ENCODE results near the gene CACNA2D2.

CACNA2D2 gene

DNA sequence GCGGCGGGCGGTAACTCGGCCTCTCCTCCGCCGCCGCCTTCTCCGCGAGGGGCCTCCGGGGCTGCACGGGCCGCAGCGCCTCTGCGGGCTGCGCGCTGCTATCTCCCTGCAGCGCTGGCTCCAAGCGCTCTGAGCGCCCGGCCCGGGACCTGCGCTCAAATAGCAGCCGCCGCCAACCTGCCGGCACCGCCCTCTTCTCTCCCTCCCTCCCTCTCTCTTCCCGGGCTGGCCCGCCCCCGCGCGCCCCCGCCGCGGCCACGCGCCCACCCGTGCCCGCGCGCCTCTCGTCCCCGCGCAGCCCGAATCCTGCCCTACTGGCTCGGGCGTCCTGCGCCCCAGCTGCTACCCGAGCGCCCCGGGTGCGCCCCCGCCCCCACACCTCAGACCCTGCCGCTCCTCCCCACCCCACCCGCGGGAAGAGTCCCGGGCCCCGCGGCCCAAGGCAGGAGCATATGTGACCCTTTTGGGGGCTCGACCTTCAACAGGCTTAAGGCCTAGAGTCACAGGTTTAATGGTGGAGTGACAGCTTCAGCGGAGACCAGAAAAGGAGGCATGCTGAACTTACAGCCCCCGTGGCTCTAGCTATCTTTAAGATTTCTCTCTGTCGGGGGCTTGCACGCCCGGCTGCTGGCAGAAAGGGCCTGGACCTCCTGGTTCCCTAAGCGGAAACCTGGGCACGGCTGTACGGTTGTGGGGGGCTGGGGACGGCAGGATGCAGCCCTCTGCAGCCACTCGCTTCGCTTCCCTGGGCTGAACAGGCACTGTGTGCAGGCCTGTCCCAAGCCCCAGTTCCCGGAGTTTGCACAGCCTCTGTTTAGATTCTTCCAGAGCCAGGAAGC is at the start of gene CACNA2D2:
TSS of gene CACNA2D2 (minus strand) at position 131 of the 839 bp plus-strand sequence. CDS start 211 bp downstream, outside the sequence.
- peak within 1 kb of the TSS; percentile 68 for H3K4me3 ChIP-seq (ENCODE audit: low read length)
- no peaks in the 10 kb centered on the region for H3K36me3 ChIP-seq (ENCODE audit: control insufficient read depth, low read depth, low read length)
- H3K27me3 ChIP-seq (ENCODE audit: control insufficient read depth, insufficient read depth, low read length), result peaks cover 41% of the 10 kb centered on the region
- H3K27ac ChIP-seq (ENCODE audit: low read length), result no peak within 1 kb of the TSS
- no peaks in the 10 kb centered on the region for H3K9me3 ChIP-seq (ENCODE audit: control insufficient read depth, low read depth, low read length)
- H3K9ac ChIP-seq (ENCODE audit: low read length), result no peak within 1 kb of the TSS
- H3K4me1 ChIP-seq (ENCODE audit: control insufficient read depth, low read depth, low read length), result peaks cover 5% of the 10 kb centered on the region

DNA sequence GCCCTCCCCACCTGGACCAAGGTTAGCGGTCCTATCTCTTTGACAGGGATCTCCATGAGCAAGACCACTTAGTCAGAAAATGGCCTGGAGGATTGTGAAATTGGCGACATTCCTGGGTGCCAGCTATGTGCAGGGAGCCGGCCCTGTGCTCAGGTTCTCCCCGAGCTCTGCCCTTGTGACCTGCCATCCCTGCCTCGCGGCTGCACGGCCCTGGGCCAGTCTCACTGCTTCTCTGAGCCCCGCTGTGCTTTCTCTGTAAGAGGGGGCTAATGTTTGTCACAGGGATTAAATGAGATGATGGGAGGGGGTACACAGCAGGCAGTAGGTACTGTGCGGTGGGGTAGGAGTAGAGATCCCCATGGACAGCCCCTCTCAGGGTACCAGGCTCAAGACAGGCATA is 49.2 kb upstream of the CACNA2D2 start:
- no peaks in the 10 kb centered on the region for H3K4me1 ChIP-seq (ENCODE audit: control insufficient read depth, low read depth, low read length)
- no peaks in the 10 kb centered on the region for H3K36me3 ChIP-seq (ENCODE audit: control insufficient read depth, low read depth, low read length)
- no peak overlapping the region for H3K9ac ChIP-seq (ENCODE audit: low read length)
- no peak overlapping the region for H3K4me3 ChIP-seq (ENCODE audit: low read length)
- H3K27ac ChIP-seq (ENCODE audit: low read length), result no peak overlapping the region
- H3K27me3 ChIP-seq (ENCODE audit: control insufficient read depth, insufficient read depth, low read length), result no peaks in the 10 kb centered on the region
- H3K9me3 ChIP-seq (ENCODE audit: control insufficient read depth, low read depth, low read length), result no peaks in the 10 kb centered on the region

DNA sequence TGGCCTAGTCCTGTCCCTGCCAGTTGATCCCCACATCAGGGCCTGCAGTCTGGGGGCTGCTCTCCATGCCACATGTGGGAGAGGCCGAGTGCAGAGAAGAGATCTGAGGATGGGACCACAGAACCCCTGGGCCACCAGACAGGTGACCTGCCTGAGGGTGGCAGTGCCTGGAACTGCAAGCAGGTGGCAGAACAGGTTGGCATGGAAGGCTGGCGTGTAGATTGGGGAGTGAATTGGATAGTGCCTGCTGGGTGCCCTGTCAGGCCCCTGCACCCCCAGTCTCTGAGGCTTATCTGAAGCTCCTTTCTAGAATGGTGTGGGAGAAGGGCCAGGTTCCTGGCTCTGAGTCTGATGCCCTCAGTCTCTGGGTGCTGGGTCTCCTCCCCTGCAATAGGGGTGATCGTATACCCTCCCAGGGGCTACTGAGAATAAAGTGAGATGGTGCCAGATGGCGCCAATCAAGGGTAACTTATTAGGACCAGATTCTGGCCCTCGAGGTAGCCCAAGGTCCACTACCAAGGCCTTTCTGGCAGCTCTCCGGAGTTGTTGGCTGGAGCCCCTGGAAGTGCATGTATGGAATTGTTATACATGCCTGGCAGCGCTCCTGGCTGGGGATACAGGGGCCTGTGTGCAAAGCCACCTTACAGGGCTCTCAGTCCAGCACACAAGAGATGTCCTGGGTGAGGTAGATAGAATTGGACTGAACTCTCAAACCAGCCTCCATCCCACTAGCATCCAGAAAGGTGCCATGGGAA is 48.4 kb upstream of the CACNA2D2 start:
- Histone ChIP-seq H3K36me3 (ENCODE audit: control insufficient read depth, low read depth, low read length) (no peaks in the 10 kb centered on the region), H3K9ac (ENCODE audit: low read length) (no peak overlapping the region), H3K4me3 (ENCODE audit: low read length) (no peak overlapping the region), H3K9me3 (ENCODE audit: control insufficient read depth, low read depth, low read length) (no peaks in the 10 kb centered on the region), H3K27me3 (ENCODE audit: control insufficient read depth, insufficient read depth, low read length) (no peaks in the 10 kb centered on the region), H3K27ac (ENCODE audit: low read length) (no peak overlapping the region), H3K4me1 (ENCODE audit: control insufficient read depth, low read depth, low read length) (no peaks in the 10 kb centered on the region)

GRCh38 chr3:50551054-50551659 is 47.7 kb upstream of the CACNA2D2 start:
- no peak overlapping the region for H3K27ac ChIP-seq (ENCODE audit: low read length)
- H3K36me3 ChIP-seq (ENCODE audit: control insufficient read depth, low read depth, low read length), result no peaks in the 10 kb centered on the region
- no peak overlapping the region for H3K4me3 ChIP-seq (ENCODE audit: low read length)
- no peak overlapping the region for H3K9ac ChIP-seq (ENCODE audit: low read length)
- H3K9me3 ChIP-seq (ENCODE audit: control insufficient read depth, low read depth, low read length), result no peaks in the 10 kb centered on the region
- H3K27me3 ChIP-seq (ENCODE audit: control insufficient read depth, insufficient read depth, low read length), result no peaks in the 10 kb centered on the region
- H3K4me1 ChIP-seq (ENCODE audit: control insufficient read depth, low read depth, low read length), result no peaks in the 10 kb centered on the region

DNA sequence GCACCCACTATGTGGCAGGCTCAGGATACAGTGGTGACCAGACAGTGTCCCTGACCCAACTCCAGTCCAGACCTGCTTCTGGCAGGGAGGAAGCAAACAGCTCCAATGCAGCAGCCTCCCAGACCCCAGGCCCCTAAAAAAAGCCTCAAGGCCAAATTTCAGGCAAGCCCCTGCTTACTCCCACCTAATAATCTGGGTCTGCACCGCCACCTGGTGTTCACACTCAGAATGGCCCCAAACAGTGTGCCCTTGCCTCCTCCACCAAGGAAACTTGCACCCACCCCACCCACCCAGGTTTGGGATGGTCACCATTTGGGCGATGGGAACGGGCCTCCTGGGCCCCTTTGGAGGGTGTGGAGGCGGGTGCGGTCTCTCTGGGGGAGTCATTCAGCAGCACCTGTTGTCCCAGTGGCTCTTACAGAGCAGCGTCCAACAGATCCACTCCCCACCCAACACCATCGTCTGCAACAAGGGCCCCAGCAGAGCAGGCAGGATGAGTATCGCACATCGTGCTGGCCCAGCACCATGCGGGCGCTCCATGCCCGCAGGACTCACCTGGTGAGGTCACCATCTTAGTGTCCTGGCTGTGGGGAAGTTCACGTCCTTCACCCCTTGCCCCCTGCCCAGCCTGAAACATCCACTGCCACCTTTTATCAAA is 46.8 kb upstream of the CACNA2D2 start:
- Histone ChIP-seq H3K4me3 (ENCODE audit: low read length) (no peak overlapping the region), H3K36me3 (ENCODE audit: control insufficient read depth, low read depth, low read length) (no peaks in the 10 kb centered on the region), H3K27me3 (ENCODE audit: control insufficient read depth, insufficient read depth, low read length) (no peaks in the 10 kb centered on the region), H3K27ac (ENCODE audit: low read length) (no peak overlapping the region), H3K9me3 (ENCODE audit: control insufficient read depth, low read depth, low read length) (no peaks in the 10 kb centered on the region), H3K9ac (ENCODE audit: low read length) (no peak overlapping the region), H3K4me1 (ENCODE audit: control insufficient read depth, low read depth, low read length) (no peaks in the 10 kb centered on the region)

- no peaks in the 10 kb centered on the region for H3K36me3 ChIP-seq (ENCODE audit: control insufficient read depth, low read depth, low read length)
- no peaks in the 10 kb centered on the region for H3K27me3 ChIP-seq (ENCODE audit: control insufficient read depth, insufficient read depth, low read length)
- no peaks in the 10 kb centered on the region for H3K9me3 ChIP-seq (ENCODE audit: control insufficient read depth, low read depth, low read length)
- no peak overlapping the region for H3K4me3 ChIP-seq (ENCODE audit: low read length)
- H3K27ac ChIP-seq (ENCODE audit: low read length), result no peak overlapping the region
- no peak overlapping the region for H3K9ac ChIP-seq (ENCODE audit: low read length)
- H3K4me1 ChIP-seq (ENCODE audit: control insufficient read depth, low read depth, low read length), result no peaks in the 10 kb centered on the region
Measured at GRCh38 chr3:50549226-50549625, 45.8 kb upstream of the CACNA2D2 start.

- H3K9me3 ChIP-seq (ENCODE audit: control insufficient read depth, low read depth, low read length), result no peaks in the 10 kb centered on the region
- no peaks in the 10 kb centered on the region for H3K4me1 ChIP-seq (ENCODE audit: control insufficient read depth, low read depth, low read length)
- no peak overlapping the region for H3K9ac ChIP-seq (ENCODE audit: low read length)
Measured at GRCh38 chr3:50545781-50546180, 42.3 kb upstream of the CACNA2D2 start.

DNA sequence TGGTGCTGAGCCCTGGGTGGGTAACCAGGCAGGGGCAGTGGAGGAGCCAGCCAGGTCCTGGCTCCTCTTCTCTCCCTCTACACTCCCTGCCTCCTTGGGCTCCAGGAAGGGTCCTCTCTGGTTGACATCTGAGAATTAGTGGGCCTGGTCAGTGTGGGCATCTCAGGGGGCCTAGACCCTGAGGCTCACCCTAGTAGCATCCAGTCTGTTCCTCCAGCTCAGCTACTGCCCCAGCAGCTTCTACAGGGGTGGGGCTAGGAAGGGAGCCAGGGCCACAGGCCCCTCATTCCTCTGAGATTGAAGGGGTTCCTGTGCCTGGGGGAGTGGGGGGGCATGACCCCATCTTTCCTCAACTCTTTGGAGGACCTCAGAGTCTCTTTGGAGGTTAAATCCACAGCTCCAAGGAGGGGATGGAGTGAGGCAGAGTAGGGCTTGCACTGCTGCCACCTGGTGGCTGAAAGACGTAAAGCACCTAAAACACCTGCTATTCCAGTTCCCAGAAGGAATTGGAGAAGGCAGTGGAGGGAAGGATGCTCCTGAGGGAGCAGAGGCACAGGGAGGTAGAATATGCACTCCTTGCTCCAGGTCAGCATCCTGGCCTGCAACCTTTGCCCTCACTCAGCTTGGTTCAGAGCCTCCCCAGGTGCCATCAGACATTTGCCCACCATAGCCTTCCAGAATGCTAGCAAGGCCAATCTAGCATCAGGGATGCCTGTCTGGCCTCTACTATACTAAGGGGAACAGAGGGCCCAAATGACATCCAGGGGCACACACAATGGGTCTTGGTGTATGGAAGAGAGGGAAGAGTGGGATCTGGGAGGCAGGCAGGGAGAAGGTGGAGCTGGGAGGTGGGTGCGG is 39.0 kb upstream of the CACNA2D2 start:
- Histone ChIP-seq H3K27ac (ENCODE audit: low read length) (no peak overlapping the region), H3K27me3 (ENCODE audit: control insufficient read depth, insufficient read depth, low read length) (no peaks in the 10 kb centered on the region), H3K9ac (ENCODE audit: low read length) (no peak overlapping the region), H3K4me3 (ENCODE audit: low read length) (no peak overlapping the region), H3K36me3 (ENCODE audit: control insufficient read depth, low read depth, low read length) (no peaks in the 10 kb centered on the region), H3K4me1 (ENCODE audit: control insufficient read depth, low read depth, low read length) (peaks cover 9% of the 10 kb centered on the region), H3K9me3 (ENCODE audit: control insufficient read depth, low read depth, low read length) (no peaks in the 10 kb centered on the region)

More at GRCh38 chr3:50545781-50546180, 42.3 kb upstream of the CACNA2D2 start:
- Histone ChIP-seq H3K36me3 (ENCODE audit: control insufficient read depth, low read depth, low read length) (no peaks in the 10 kb centered on the region), H3K27me3 (ENCODE audit: control insufficient read depth, insufficient read depth, low read length) (no peaks in the 10 kb centered on the region), H3K4me3 (ENCODE audit: low read length) (no peak overlapping the region), H3K27ac (ENCODE audit: low read length) (no peak overlapping the region)

- H3K36me3 ChIP-seq (ENCODE audit: control insufficient read depth, low read depth, low read length), result no peaks in the 10 kb centered on the region
- no peak overlapping the region for H3K27ac ChIP-seq (ENCODE audit: low read length)
- H3K4me1 ChIP-seq (ENCODE audit: control insufficient read depth, low read depth, low read length), result peaks cover 9% of the 10 kb centered on the region
- H3K27me3 ChIP-seq (ENCODE audit: control insufficient read depth, insufficient read depth, low read length), result no peaks in the 10 kb centered on the region
- H3K4me3 ChIP-seq (ENCODE audit: low read length), result no peak overlapping the region
- H3K9me3 ChIP-seq (ENCODE audit: control insufficient read depth, low read depth, low read length), result no peaks in the 10 kb centered on the region
- no peak overlapping the region for H3K9ac ChIP-seq (ENCODE audit: low read length)
Measured at GRCh38 chr3:50539356-50540286, 36.2 kb upstream of the CACNA2D2 start.

Measured in iPS-18a (cell line).